Measurements from ENCODE around the gene SFRP5.
A peak's percentile ranks its signal among the peaks of the same experiment; 100 is the strongest.

The SFRP5 gene

GRCh38 chr10:97789770-97790397 lies 18.1 kb upstream of the SFRP5 start:
- H3K4me3 ChIP-seq (ENCODE audit: low read length), result no peak overlapping the region
- no peak for DNase-seq (ENCODE audit: low read depth, low spot score)

GRCh38 chr10:97788552-97789442 lies 17.0 kb upstream of the SFRP5 start:
- no peak overlapping the region for H3K4me3 ChIP-seq (ENCODE audit: low read length)
- DNase-seq (ENCODE audit: low read depth, low spot score), result no peak

GRCh38 chr10:97785731-97786130 lies 13.9 kb upstream of the SFRP5 start:
- DNase-seq (ENCODE audit: low read depth, low spot score), result no peak
- H3K4me3 ChIP-seq (ENCODE audit: low read length), result no peak overlapping the region

GRCh38 chr10:97785231-97785630 lies 13.4 kb upstream of the SFRP5 start:
- no peak for DNase-seq (ENCODE audit: low read depth, low spot score)
- H3K4me3 ChIP-seq (ENCODE audit: low read length), result no peak overlapping the region

- no peak overlapping the region for H3K4me3 ChIP-seq (ENCODE audit: low read length)
- DNase-seq (ENCODE audit: low read depth, low spot score), result no peak
Observed at GRCh38 chr10:97784200-97784810, 12.5 kb upstream of the SFRP5 start.

GRCh38 chr10:97782455-97783228 lies 10.8 kb upstream of the SFRP5 start:
- DNase-seq (ENCODE audit: low read depth, low spot score), result no peak
- no peak overlapping the region for H3K4me3 ChIP-seq (ENCODE audit: low read length)

- DNase-seq (ENCODE audit: low read depth, low spot score), result peak; percentile 63
- no peak overlapping the region; the same call in 1 of the 2 replicates for H3K4me3 ChIP-seq (ENCODE audit: low read length)
Observed at GRCh38 chr10:97781618-97782331, 10.0 kb upstream of the SFRP5 start.

GRCh38 chr10:97780841-97781617 lies 9.2 kb upstream of the SFRP5 start:
- no peak overlapping the region for H3K4me3 ChIP-seq (ENCODE audit: low read length)
- no peak for DNase-seq (ENCODE audit: low read depth, low spot score)

GRCh38 chr10:97779975-97780374 lies 8.2 kb upstream of the SFRP5 start:
- DNase-seq (ENCODE audit: low read depth, low spot score), result no peak
- H3K4me3 ChIP-seq (ENCODE audit: low read length), result no peak overlapping the region

GRCh38 chr10:97779492-97779891 lies 7.7 kb upstream of the SFRP5 start:
- H3K4me3 ChIP-seq (ENCODE audit: low read length), result no peak overlapping the region

GRCh38 chr10:97778452-97779302 lies 6.9 kb upstream of the SFRP5 start:
- no peak for DNase-seq (ENCODE audit: low read depth, low spot score)
- H3K4me3 ChIP-seq (ENCODE audit: low read length), result no peak overlapping the region

More at GRCh38 chr10:97779492-97779891, 7.7 kb upstream of the SFRP5 start:
- DNase-seq (ENCODE audit: low read depth, low spot score), result no peak

GRCh38 chr10:97777143-97777542 lies 5.3 kb upstream of the SFRP5 start:
- DNase-seq (ENCODE audit: low read depth, low spot score), result no peak
- H3K4me3 ChIP-seq (ENCODE audit: low read length), result no peak overlapping the region

GRCh38 chr10:97774811-97775294 lies 3.1 kb upstream of the SFRP5 start:
- DNase-seq (ENCODE audit: low read depth, low spot score), result no peak

GRCh38 chr10:97773096-97773495 lies 1.3 kb upstream of the SFRP5 start:
- no peak overlapping the region for H3K4me3 ChIP-seq (ENCODE audit: low read length)
- no peak for DNase-seq (ENCODE audit: low read depth, low spot score)

More at GRCh38 chr10:97774811-97775294, 3.1 kb upstream of the SFRP5 start:
- H3K4me3 ChIP-seq (ENCODE audit: low read length), result no peak overlapping the region

GRCh38 chr10:97771055-97771891 lies 526 bp downstream of the SFRP5 start:
- no peak for DNase-seq (ENCODE audit: low read depth, low spot score)
- H3K4me3 ChIP-seq (ENCODE audit: low read length), result no peak overlapping the region

- DNase-seq (ENCODE audit: low read depth, low spot score), result no peak
- H3K4me3 ChIP-seq (ENCODE audit: low read length), result no peak overlapping the region
Observed at GRCh38 chr10:97770255-97770654, 1.5 kb downstream of the SFRP5 start.
